Hepatocyte (in vitro differentiated cells): Measurements from ENCODE around the gene DNAH6. TPM values are rescaled to one million over a fixed set of nuclear protein-coding genes. Genes with fewer than 3 reads are reported as not detected.

ENCODE experiments used
- DNase-seq: peaks from one replicate; pipeline ENCODE4 v3.0.0-alpha.2; 2016; ENCODE audit warnings: low spot score
- H2AFZ ChIP-seq: fragments of 200-600 bp; sonication (generic); 2 replicates; pipeline ENCODE4 v1.6.0; 2016; ENCODE audit warnings: antibody characterized with exemption, mild to moderate bottlenecking
- H3K27ac ChIP-seq: fragments of 200-600 bp; sonication (generic); 2 replicates; pipeline ENCODE4 v1.5.1; 2016; ENCODE audit warnings: mild to moderate bottlenecking
- H3K27me3 ChIP-seq: fragments of 200-600 bp; sonication (generic); 2 replicates; pipeline ENCODE4 v1.6.1; 2016
- H3K36me3 ChIP-seq: fragments of 200-600 bp; sonication (generic); replicated peaks from 2 replicates; pipeline ENCODE4 v1.5.1; 2016; ENCODE audit warnings: low read depth; ENCODE audit not compliant: insufficient read depth
- H3K4me1 ChIP-seq: fragments of 200-600 bp; sonication (generic); 2 replicates; pipeline ENCODE4 v1.5.1; 2016; ENCODE audit warnings: mild to moderate bottlenecking, moderate library complexity; ENCODE audit not compliant: insufficient read depth
- H3K4me2 ChIP-seq: fragments of 200-600 bp; sonication (generic); 2 replicates; pipeline ENCODE4 v1.6.0; 2016
- H3K4me3 ChIP-seq: fragments of 200-600 bp; sonication (generic); 2 replicates; pipeline ENCODE4 v1.5.1; 2016; ENCODE audit warnings: mild to moderate bottlenecking
- H3K79me2 ChIP-seq: fragments of 200-600 bp; sonication (generic); 2 replicates; pipeline ENCODE4 v1.6.0; 2017; ENCODE audit warnings: mild to moderate bottlenecking
- H3K9me2 ChIP-seq: fragments of 200-600 bp; sonication (generic); replicated peaks from 2 replicates; pipeline ENCODE4 v1.6.0; 2017; ENCODE audit warnings: mild to moderate bottlenecking; ENCODE audit not compliant: insufficient read depth
- H3K9me3 ChIP-seq: fragments of 200-600 bp; sonication (generic); 2 replicates; pipeline ENCODE4 v1.5.1; 2016; ENCODE audit warnings: low read depth, mild to moderate bottlenecking
- H4K20me1 ChIP-seq: fragments of 200-600 bp; sonication (generic); 2 replicates; pipeline ENCODE4 v1.6.0; 2016; ENCODE audit warnings: mild to moderate bottlenecking; ENCODE audit not compliant: insufficient read depth, poor library complexity, severe bottlenecking
- CTCF ChIP-seq: fragments of 200-600 bp; sonication (generic); IDR thresholded peaks from 2 replicates; pipeline ENCODE4 v1.5.1; 2016; ENCODE audit warnings: antibody characterized with exemption, mild to moderate bottlenecking; ENCODE audit not compliant: poor library complexity
- EZH2 ChIP-seq: fragments of 200-600 bp; sonication (generic); IDR thresholded peaks from 2 replicates; pipeline ENCODE4 v1.6.1; 2016; ENCODE audit warnings: antibody characterized with exemption, mild to moderate bottlenecking, borderline replicate concordance
- EZH2phosphoT487 ChIP-seq: fragments of 200-600 bp; sonication (generic); IDR thresholded peaks from one replicate; pipeline ENCODE4 v1.6.1; 2018; ENCODE audit warnings: antibody characterized with exemption, mild to moderate bottlenecking, low read depth, moderate library complexity; ENCODE audit not compliant: unreplicated experiment, severe bottlenecking
- WGBS: methylation state at CpG from one replicate; pipeline ENCODE4 v1.1.6; 2016; ENCODE audit warnings: low lambda C conversion rate; ENCODE audit errors: missing lambda C conversion rate; 5-methylcytosine and 5-hydroxymethylcytosine counted together
- polyA plus RNA-seq: library from polyadenylated mRNA; unstranded; fragments of >200 nt; fragmentation: Nextera tagmentation; extraction: Ambion mirVana; gene quantifications from 2 replicates; pipeline ENCODE4 v1.2.1, GENCODE V29; 2016
- total RNA-seq: library from RNA; depleted of rRNA; stranded (reverse); fragments of >200 nt; gene quantifications from 2 replicates; pipeline ENCODE4 v1.2.3, GENCODE V29; 2014

The DNAH6 gene
- total and polyA plus RNA-seq, 2 experiments from 2014 or later, result 1.0 to 1.2 TPM

GRCh38 chr2:84815146-84815545 is 298.8 kb downstream of the DNAH6 start:
- no peaks in the 10 kb centered on the region for H3K9me3 ChIP-seq
- 66% methylated on average over 3 of the region's 3 CpGs for WGBS
- H3K27ac ChIP-seq, result no peak overlapping the region
- H3K9me2 ChIP-seq, result no peaks in the 10 kb centered on the region
- no peaks in the 10 kb centered on the region for H4K20me1 ChIP-seq
- no peak overlapping the region for H3K4me2 ChIP-seq
- DNase-seq, result no peak
- no peak overlapping the region for H3K4me3 ChIP-seq
- TF ChIP-seq EZH2, result no peak
- TF ChIP-seq CTCF, result no peak
- TF ChIP-seq EZH2phosphoT487, result no peak
- no peaks in the 10 kb centered on the region for H3K4me1 ChIP-seq
- H3K36me3 ChIP-seq, result no peaks in the 10 kb centered on the region
- no peaks in the 10 kb centered on the region for H3K27me3 ChIP-seq
- H3K79me2 ChIP-seq, result no peaks in the 10 kb centered on the region
- H2AFZ ChIP-seq, result no peak overlapping the region

DNA sequence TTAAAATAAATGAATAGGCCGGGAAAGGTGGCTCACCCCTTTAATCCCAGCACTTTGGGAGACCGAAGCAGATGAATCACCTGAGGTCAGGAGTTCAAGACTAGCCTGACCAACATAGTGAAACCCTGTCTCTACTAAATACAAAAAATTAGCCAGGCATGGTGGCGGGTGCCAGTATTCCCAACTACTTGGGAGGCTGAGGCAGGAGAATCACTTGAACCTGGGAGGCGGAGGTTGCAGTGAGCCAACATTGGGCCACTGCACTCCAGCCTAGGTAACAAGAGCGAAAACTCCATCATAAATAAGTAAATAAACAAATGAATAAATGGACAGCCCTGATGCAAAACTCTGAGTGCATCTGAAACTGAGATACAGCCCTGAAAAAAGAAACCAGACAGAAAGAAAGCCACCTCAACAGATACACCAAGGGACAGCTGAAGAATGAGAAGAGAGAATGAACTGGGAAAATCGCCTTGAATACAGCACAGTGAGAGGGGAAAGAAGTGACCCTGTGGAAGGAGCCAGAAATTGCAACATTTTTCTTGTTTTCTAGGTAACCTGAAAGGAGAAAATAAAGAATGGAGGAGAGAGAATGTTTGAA is 300.2 kb downstream of the DNAH6 start:
- Histone ChIP-seq H4K20me1 (no peaks in the 10 kb centered on the region), H3K79me2 (no peaks in the 10 kb centered on the region), H3K4me2 (no peak overlapping the region), H3K9me3 (no peaks in the 10 kb centered on the region), H3K9me2 (no peaks in the 10 kb centered on the region), H3K4me3 (no peak overlapping the region), H3K27ac (no peak overlapping the region), H3K27me3 (no peaks in the 10 kb centered on the region), H3K36me3 (no peaks in the 10 kb centered on the region), H2AFZ (no peak overlapping the region), H3K4me1 (no peaks in the 10 kb centered on the region)
- WGBS, result 93% methylated on average over 6 of the region's 6 CpGs
- DNase-seq, result no peak
- TF ChIP-seq EZH2phosphoT487, result no peak

DNA sequence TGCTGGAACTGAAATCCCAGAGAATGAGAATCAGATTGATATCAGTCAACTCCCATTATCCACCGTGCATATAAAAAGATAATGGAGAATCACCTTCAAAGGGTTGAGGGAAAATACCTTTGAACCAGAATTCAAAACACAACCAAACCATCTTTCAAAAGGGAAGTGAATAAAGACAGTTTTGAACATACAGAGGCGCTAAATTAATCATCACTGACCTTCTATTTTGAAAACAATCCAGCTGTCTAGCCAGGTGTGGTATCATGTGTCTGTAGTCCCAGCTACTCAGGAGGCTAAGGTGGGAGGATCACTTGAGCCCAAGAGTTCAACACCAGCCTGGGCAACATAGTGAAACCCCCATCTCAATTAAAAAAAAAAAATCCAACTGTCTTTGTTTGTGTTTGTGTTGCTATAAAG is 300.9 kb downstream of the DNAH6 start:
- Histone ChIP-seq H3K79me2 (no peaks in the 10 kb centered on the region), H3K4me3 (no peak overlapping the region), H3K27ac (no peak overlapping the region), H2AFZ (no peak overlapping the region), H3K9me2 (no peaks in the 10 kb centered on the region), H3K4me1 (no peaks in the 10 kb centered on the region), H3K36me3 (no peaks in the 10 kb centered on the region), H3K27me3 (no peaks in the 10 kb centered on the region), H3K9me3 (no peaks in the 10 kb centered on the region), H4K20me1 (no peaks in the 10 kb centered on the region), H3K4me2 (no peak overlapping the region)
- TF ChIP-seq CTCF (no peak), EZH2 (no peak), EZH2phosphoT487 (no peak)
- DNase-seq, result no peak
- 96% methylated on average over 2 of the region's 2 CpGs for WGBS

- TF ChIP-seq EZH2phosphoT487 (no peak), EZH2 (no peak), CTCF (no peak)
Observed at GRCh38 chr2:84821806-84822205, 305.5 kb downstream of the DNAH6 start.

More at GRCh38 chr2:84821806-84822205, 305.5 kb downstream of the DNAH6 start:
- Histone ChIP-seq H3K9me3 (no peaks in the 10 kb centered on the region), H2AFZ (no peak overlapping the region), H3K4me1 (no peaks in the 10 kb centered on the region), H3K36me3 (no peaks in the 10 kb centered on the region), H3K4me2 (no peak overlapping the region), H3K27me3 (no peaks in the 10 kb centered on the region), H3K79me2 (no peaks in the 10 kb centered on the region), H4K20me1 (no peaks in the 10 kb centered on the region), H3K27ac (no peak overlapping the region), H3K4me3 (no peak overlapping the region), H3K9me2 (no peaks in the 10 kb centered on the region)
- 91% methylated on average over 7 of the region's 7 CpGs for WGBS
- no peak for DNase-seq
